GF-D8 (cell line): ENCODE data around the gene GRK1.

Experiments used
- DNase-seq: peaks from one replicate; lab custom pipeline; 2025; lab: John Stamatoyannopoulos, UW

GRK1 gene

GRCh38 chr13:113650275-113650674 lies 16.7 kb upstream of the GRK1 start:
- no peak for DNase-seq

- no peak for DNase-seq
Measured at GRCh38 chr13:113650731-113651148, 16.3 kb upstream of the GRK1 start.

- no peak for DNase-seq
Measured at GRCh38 chr13:113651511-113652403, 15.3 kb upstream of the GRK1 start.

- no peak for DNase-seq
Measured at GRCh38 chr13:113652404-113653263, 14.4 kb upstream of the GRK1 start.

GRCh38 chr13:113653264-113654174 lies 13.5 kb upstream of the GRK1 start:
- DNase-seq = no peak

GRCh38 chr13:113654175-113654560 lies 12.9 kb upstream of the GRK1 start:
- no peak for DNase-seq

- no peak for DNase-seq
Measured at GRCh38 chr13:113654591-113655345, 12.3 kb upstream of the GRK1 start.

- no peak for DNase-seq
Measured at GRCh38 chr13:113655346-113656002, 11.5 kb upstream of the GRK1 start.

- no peak for DNase-seq
Measured at GRCh38 chr13:113656003-113656588, 10.9 kb upstream of the GRK1 start.

GRCh38 chr13:113656831-113657671 lies 10.0 kb upstream of the GRK1 start:
- no peak for DNase-seq

GRCh38 chr13:113657851-113658741 lies 8.9 kb upstream of the GRK1 start, which contains the start of gene ATP4B:
Gene ATP4B (minus strand): TSS chr13:113658198. CDS start chr13:113658144, 54 bp downstream.
- no peak for DNase-seq

- DNase-seq = no peak
Measured at GRCh38 chr13:113658836-113659235, 8.2 kb upstream of the GRK1 start.

GRCh38 chr13:113659337-113659736 lies 7.7 kb upstream of the GRK1 start:
- DNase-seq = no peak

GRCh38 chr13:113660066-113660465 lies 7.0 kb upstream of the GRK1 start:
- no peak for DNase-seq

GRCh38 chr13:113661509-113661908 lies 5.5 kb upstream of the GRK1 start:
- no peak for DNase-seq

- DNase-seq = no peak
Measured at GRCh38 chr13:113663934-113664333, 3.1 kb upstream of the GRK1 start.

- no peak for DNase-seq
Measured at GRCh38 chr13:113664751-113665596, 2.0 kb upstream of the GRK1 start.
